H7 (cell line): ENCODE measurements around the gene COLQ. TPM values are rescaled to one million over a fixed set of nuclear protein-coding genes. Genes with fewer than 3 reads are reported as not detected.

Source experiments
- DNase-seq: peaks from one replicate; pipeline ENCODE4 v3.0.0; 2012
- H3K27me3 ChIP-seq: 2 replicates; pipeline ENCODE4 v1.6.0; 2011; ENCODE audit warnings: mild to moderate bottlenecking, low read length; ENCODE audit not compliant: control insufficient read depth, insufficient read depth
- H3K36me3 ChIP-seq: replicated peaks from 2 replicates; pipeline ENCODE4 v1.5.1; 2011; ENCODE audit warnings: low read length; ENCODE audit not compliant: control insufficient read depth, insufficient read depth
- H3K4me3 ChIP-seq: 2 replicates; pipeline ENCODE4 v1.5.1; 2011; ENCODE audit warnings: low read depth, mild to moderate bottlenecking, control low read depth, low read length, moderate library complexity; ENCODE audit not compliant: insufficient read depth
- total RNA-seq: library from RNA; depleted of rRNA; stranded (reverse); fragments of >200 nt; shearing (Covaris generic); gene quantifications from 2 replicates; pipeline ENCODE4 v1.2.3, GENCODE V29; 2014

Gene COLQ
- total RNA-seq, 1 experiment from 2014 or later = 0.52 TPM

DNA sequence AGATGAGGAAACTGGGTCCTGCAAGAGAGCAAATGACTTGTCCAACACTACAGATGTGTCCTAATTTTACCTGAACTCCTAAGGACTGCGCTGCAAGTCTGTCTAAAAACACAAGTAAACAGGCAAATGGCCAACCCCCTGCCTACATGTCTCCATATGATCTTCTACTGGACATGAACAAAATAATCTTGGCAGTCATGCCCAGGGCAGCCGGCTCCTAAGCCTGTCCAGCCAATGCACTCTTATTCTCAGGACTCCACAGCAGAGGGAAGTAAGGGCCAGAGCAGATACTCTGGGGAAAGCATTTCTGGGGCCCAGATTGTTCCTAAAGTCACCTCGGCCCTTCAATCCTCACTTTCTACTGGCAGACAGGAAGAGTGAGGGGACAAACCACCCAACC is 10.3 kb downstream of the COLQ start:
- Histone ChIP-seq H3K36me3 (no peaks in the 10 kb centered on the region), H3K27me3 (no peaks in the 10 kb centered on the region), H3K4me3 (no peak overlapping the region)
- DNase-seq = no peak

DNA sequence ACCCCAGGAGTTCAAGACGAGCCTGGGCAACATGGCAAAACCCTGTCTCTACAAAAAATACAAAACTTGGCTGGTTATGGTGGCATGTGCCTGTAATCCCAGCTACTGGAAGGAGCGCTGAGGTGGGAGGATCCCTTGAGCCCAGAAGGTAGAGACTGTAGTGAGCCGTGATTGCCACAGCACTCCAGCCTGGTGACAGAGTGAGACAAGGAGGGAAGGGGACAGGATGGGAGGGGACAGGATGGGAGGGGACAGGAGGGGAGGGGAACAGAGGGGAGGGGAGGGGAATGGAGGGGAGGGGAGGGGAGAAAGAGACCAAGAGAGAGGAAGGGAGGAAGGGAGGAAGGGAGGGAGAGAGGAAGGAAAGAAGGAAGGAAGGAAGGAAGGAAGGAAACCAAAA is 11.0 kb downstream of the COLQ start:
- Histone ChIP-seq H3K36me3 (no peaks in the 10 kb centered on the region), H3K4me3 (no peak overlapping the region), H3K27me3 (no peaks in the 10 kb centered on the region)
- DNase-seq = no peak

DNA sequence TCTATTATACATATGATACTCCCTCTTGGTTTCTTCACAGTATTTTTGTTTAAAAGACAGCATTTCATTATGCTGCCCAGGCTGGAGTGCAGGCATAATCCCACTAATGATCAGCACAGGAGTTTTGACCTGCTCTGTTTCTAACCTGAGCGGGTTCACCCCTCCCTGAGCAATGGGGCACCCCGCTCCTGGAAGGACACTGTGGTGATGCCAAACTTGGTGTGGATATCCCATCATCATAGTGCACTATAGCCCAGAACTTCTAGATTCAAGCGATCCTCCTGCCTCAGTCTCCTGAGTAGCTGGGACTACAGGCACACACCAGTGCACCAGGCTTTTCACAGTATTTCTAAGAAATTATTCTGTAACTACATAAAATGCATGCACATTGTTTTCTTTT is 14.9 kb downstream of the COLQ start:
- Histone ChIP-seq H3K4me3 (no peak overlapping the region), H3K36me3 (no peaks in the 10 kb centered on the region), H3K27me3 (no peaks in the 10 kb centered on the region)
- no peak for DNase-seq

DNA sequence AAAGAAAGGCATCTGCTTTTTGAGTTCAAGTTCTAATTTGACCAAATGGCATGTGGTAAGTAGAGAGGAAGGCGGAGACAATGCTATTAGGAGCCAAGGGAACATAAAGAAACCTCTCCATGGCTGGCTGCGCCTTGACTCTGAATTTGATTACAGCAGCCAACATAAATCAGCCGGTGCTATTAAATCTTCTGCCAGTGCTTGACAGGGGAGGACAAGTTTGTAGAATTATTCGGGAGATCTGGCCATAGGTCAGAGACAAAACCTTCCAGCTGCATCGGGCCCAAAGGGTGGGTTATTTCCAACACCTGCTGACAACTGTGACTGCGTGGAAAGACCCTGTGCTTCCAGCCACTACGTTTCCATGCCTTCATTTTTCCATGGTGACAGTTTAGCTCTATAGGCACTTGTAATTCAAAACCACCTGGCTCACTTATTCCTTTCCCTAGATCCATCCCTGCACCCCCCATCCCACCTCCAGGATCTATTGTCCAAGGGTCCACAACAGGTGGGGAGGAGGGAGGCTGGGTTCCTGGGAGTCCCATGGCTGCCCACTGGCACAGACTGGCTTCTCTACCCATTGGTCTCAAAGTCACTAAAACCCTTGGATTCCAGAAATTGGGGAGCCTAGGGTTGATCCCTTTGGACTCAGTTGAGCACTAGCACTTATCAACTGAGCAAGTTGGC is 15.9 kb downstream of the COLQ start:
- H3K27me3 ChIP-seq = no peaks in the 10 kb centered on the region
- no peak for DNase-seq
- H3K4me3 ChIP-seq = no peak overlapping the region
- H3K36me3 ChIP-seq = no peaks in the 10 kb centered on the region

DNA sequence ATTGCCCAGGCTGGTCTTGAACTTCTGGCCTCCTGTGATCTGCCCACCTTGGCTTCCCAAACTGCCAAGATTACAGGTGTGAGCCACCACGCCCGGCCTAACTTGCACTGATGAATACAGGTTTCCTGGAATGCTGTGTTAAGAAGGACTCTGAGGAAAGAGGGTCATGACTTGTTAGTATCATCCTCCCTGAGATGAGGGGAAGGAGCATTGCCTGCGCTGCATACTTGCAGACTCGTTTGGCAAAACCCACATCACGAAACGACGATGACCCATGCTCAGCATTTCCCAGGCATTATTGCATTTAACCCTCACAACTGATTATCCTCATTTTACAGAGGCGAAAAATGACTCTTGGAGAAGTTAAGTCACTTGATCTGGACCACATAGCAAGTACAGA is 18.9 kb downstream of the COLQ start:
- DNase-seq = no peak
- Histone ChIP-seq H3K4me3 (no peak overlapping the region), H3K36me3 (no peaks in the 10 kb centered on the region), H3K27me3 (no peaks in the 10 kb centered on the region)

DNA sequence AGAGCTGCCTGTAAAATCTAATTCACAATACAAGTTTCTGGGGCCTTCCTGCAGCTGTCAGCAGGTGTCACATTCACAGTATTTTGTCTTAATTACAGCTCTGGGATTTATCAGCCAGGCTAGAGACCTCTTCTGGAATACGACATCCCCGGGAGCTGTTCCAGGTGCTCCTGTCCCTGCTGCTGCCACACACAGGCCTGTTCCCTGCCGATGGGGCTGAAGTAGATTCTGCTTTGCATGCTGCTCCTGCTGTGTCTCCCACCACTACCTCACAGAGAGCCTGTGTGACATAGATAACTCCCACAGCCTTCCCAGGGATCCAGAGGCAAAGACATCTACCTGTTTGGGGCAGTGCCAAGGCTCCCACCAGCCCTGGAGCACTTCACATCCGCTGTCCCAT is 20.4 kb downstream of the COLQ start:
- no peak for DNase-seq
- Histone ChIP-seq H3K36me3 (no peaks in the 10 kb centered on the region), H3K27me3 (no peaks in the 10 kb centered on the region), H3K4me3 (no peak overlapping the region)

DNA sequence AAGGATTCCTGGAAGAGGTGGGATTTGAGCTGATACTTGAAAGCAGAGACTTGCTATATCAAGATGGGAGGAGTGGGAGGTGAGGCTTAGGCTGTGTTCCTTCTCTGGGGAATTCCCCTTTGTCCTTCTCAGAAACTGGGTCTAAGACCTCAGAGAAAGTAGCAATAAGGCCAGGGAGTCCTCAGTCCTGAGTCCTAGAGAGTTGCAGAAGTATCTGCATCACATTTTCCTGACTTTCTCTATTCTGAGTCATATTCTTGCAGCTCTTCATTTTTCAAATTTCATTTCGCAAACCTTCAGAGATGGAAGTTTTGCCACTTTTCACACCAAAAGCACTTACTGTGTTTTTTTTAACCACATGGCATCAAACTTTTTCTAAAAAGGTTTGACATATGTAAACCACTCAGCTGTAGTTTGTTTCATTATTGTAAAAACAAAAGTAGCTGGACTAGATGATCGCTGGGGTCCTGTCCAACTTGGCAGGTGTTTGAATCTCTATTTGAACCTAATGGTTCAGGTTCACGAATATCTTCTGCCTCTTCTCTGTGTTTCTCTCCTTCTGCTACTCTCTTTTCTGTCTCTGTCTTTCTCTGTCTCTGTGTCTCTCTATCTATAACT is 21.3 kb downstream of the COLQ start:
- Histone ChIP-seq H3K27me3 (no peaks in the 10 kb centered on the region), H3K36me3 (no peaks in the 10 kb centered on the region), H3K4me3 (no peak overlapping the region)
- no peak for DNase-seq

DNA sequence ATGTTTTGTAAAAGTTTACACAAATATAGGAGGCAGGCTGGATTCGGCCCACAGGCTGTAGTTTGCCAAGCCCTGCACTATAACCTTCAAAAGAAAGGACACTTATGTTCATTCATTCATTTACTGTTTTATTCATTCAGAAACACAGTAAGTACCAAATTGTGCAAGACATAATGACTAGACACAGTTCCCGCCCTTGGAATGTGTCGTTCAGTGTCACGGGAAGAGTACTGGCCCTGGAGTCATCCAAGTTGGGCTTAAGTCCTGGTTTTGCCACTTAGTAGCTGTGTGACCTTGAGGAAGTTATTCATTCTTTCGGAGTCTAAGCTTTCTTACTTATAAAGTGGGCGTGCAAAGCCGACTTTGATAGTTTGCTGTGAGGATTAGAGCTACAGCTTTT is 22.0 kb downstream of the COLQ start:
- no peak for DNase-seq
- Histone ChIP-seq H3K27me3 (no peaks in the 10 kb centered on the region), H3K4me3 (no peak overlapping the region), H3K36me3 (no peaks in the 10 kb centered on the region)

DNA sequence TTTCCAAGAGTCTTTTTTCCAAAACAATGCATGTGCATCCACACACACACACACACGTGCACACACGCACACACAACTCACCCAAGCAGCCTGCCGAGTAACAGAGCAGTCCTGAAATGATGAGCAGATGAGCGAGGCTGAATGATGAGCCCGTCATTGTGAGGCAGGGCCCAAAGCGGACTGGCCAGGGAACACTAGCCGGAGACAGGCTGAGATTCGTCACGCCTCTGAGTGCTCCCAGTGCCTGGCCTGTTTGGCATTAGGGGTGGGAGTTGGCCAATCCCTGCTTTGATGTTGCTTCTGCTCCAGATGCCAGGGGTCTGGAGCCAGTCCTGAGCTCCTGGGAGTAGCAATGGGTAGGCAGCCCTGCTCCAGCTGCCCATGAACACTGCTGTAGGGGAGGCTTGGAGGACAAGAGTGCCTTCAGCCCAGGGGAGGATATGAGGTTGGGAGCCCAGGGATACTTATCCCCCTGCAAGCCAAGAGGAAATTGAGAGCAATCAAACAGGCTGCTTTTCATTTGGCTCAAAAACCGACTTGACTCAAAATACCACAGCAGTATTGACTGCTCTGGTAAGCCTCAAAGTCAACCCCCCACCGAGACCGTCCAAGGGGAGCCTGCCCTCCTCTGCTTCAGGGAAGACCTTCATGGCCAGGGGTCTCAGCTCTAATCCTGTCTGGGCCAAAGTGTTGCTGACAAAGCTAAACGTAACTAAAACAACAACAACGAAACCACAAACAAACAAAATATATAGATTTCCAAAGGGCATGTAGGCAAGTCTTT is 22.9 kb downstream of the COLQ start:
- Histone ChIP-seq H3K36me3 (no peaks in the 10 kb centered on the region), H3K4me3 (no peak overlapping the region), H3K27me3 (no peaks in the 10 kb centered on the region)
- no peak for DNase-seq

DNA sequence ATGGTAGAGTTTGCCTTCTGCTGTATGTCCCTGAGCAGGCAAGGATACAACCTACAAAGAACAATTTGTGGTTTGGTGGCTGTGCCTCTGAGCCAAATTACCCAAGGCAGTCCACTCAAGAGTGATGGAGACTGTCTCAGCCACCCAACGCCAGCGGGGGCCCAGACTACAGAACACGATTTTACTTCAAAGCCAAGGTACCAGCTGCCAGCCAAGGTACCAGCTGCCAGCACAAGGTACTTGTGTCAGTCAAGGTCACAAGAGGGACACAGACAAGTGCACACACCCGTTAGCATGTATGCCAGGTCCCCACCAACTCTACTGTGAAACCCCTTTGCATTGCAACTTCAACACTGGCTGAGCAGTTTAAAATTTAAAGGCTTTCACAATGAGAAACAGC is 23.5 kb downstream of the COLQ start:
- DNase-seq = no peak
- H3K36me3 ChIP-seq = no peaks in the 10 kb centered on the region
- no peak overlapping the region for H3K4me3 ChIP-seq
- no peaks in the 10 kb centered on the region for H3K27me3 ChIP-seq

DNA sequence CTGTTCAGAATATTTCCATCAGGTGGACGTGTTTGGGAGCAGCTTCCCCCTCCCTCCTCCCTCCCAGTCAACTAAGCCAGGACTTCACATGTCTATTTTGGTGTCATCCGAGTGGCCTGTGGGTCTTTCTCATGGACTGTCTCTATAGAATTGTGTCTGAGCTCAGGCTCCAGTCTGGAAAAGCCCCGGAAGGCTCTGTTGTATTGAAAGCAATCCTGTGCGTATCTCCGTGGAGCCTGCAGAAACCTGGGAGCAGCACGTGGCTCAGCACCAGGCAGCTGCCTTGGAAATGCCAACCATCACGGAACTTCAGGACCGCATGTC is 25.2 kb downstream of the COLQ start:
- H3K27me3 ChIP-seq = no peaks in the 10 kb centered on the region
- H3K36me3 ChIP-seq = no peaks in the 10 kb centered on the region
- H3K4me3 ChIP-seq = no peak overlapping the region
- DNase-seq = no peak

DNA sequence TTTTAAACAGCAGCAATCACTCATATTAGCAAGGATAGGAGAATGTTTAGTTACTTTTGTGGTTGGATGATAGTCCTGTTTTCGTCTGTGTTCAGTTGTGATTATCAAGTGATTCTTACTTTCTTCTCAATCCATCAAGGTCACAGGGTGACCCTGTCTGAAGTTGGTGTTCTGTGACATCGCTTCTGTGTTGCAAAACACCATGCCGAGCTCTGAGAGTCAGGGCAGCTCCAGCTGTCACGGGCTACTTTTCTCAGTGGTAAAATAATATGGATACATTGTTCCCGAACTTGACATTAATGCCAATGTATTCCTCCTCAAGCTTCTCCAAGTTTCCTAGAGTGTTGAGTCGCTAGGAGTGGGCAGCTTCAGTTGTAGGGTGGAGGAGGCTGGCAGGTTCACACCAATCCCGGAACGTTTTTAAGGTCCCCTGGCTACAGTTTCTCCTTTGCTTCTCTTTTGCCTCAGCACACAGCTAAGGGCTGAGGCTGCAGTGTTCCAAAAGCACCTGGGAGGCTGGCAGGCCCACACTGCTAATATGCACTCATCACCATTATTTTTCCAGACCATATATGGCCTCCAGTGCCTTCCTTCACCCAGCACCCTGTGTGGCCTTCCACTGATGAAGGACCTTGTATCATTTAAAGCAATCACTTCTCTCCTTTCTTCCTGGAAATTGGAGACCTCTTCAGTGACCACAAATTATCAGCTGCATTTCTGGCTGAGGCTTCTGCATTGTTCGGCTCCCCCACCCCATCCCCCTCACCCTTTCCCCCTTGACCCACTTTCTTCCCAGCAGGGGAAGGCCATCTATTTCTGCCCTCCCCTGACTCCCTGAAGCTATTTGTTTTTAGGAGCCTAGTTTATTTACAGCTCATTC is 25.8 kb downstream of the COLQ start:
- no peak overlapping the region for H3K4me3 ChIP-seq
- peak; percentile 50 for DNase-seq
- H3K36me3 ChIP-seq = no peaks in the 10 kb centered on the region
- no peaks in the 10 kb centered on the region for H3K27me3 ChIP-seq

DNA sequence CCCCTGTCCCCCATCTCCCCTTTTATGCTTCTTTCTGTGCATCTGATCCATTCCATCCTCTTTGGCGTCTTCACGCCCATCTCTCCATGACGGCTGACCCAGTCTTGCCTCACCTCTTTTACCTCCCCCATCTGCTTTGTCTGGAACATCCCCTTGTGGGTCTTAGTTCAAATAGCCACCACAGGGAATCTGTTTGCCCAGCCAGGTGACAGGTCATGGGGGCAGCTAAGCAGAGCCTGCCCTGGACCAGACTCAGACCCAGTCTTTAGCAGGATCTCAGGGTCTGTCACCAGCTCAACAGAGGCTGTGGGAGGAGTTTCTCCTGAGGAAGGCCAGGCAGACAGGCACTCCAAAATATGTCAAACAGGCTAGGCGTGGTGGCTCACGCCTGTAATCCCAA is 28.1 kb downstream of the COLQ start:
- DNase-seq = no peak

DNA sequence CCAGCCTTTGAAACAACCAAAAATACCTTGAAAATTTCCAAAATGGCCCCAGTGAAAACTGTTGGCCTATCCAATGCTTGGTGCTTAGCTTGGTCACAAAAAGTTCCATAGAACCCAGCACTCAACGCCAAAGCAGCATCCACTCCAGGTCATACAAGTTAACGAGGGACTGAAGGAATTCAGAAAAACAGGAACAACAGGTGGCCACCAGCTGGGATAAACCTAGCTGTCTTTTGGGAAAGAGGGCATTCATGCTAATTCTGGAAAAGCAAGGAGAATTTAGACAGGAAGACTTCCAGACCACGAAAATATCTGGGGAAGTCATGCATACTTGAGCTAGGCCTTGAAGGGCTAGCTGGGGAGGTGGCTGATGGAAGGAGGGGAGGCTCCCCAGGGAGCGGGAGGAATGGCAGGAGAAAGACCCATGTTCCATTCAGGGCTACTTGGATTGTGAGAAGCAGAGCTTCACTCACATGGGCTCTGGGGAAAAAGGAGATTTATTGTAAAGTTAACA is 28.6 kb downstream of the COLQ start:
- Histone ChIP-seq H3K4me3 (no peak overlapping the region), H3K36me3 (no peaks in the 10 kb centered on the region), H3K27me3 (no peaks in the 10 kb centered on the region; the same call in 1 of the 2 replicates)
- DNase-seq = no peak

More for the DNA sequence above, 28.1 kb downstream of the COLQ start:
- H3K4me3 ChIP-seq = no peak overlapping the region
- no peaks in the 10 kb centered on the region; the same call in 1 of the 2 replicates for H3K27me3 ChIP-seq
- no peaks in the 10 kb centered on the region for H3K36me3 ChIP-seq
